Activated naive CD4-positive, alpha-beta T cell treated with Interleukin-2 at 50 U/mL for 16 hours (primary cell): Measurements from ENCODE around the gene IRAK3.
A peak's percentile ranks its signal among the peaks of the same experiment; 100 is the strongest.

ENCODE experiments used
- DNase-seq: peaks from one replicate; pipeline ENCODE4 v3.0.0-alpha.2; 2020

Gene IRAK3

DNA sequence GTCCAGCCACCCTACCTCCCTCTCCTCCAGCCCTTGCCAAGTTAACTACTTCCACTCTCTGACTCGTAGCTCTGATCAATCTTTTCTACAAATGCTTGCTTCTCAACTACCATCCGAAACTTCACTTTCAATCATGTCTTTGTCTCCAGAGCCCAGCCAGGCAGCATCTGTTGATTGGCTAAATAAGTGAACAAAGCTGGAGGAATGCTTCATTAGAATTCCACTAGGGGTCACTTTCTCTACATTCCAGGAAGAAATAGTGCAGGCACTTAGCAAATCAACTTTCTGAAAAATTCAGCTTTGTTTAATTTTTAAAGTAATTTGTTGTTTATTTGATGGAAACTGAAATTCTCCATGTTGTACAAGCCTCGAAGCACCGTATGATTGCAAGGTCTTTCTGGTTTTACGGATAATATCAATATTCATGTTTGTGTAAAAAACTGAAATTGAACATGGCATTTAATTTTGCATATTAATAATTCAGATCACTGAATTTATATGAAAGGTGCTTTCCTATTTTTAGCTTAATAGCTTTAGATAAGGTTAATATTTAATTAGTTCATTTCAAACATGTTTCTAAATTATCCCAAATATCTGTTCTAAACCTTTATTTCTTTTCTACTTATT is 80.9 kb downstream of the IRAK3 start:
- DNase-seq: no peak

DNA sequence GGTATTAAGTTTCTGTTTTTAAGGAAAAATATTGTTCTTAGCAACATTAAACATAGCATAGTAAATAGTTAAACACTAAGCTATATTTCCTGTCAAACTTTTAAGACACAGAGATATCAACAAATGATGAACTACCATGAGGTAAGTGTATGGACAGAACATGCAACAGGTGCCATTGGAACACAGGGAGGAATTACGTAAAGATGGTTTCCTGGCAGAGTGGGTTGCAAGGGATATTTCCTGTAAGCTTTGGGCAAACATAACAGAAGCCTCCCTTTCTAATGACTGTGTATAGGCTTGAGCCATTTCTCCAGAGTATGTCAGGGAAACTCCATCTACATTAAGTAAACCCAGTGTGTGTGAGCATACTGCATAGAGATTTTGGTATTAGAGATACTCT is 81.6 kb downstream of the IRAK3 start:
- no peak for DNase-seq

- no peak for DNase-seq
Measured at GRCh38 chr12:66272650-66273049, 83.6 kb downstream of the IRAK3 start.

DNA sequence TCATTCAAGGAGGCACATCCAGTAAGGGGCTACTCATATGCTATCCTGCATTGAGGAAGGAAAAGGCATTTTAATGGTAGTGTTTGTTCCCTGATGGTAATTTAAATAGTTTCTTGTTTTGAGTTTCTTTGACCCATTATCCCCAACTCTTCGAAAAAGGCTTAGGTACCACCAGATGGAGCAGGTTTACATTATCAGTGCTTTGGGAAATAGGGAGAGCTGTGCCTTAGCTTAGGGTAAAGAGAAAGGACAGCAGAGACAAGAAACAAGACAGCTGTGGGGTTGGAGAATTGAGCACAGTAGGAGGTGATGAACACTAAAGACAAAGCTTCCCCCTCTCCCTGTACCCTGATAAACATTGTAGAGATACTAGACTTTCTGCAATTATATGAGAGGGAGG is 84.1 kb downstream of the IRAK3 start:
- DNase-seq: no peak

- no peak for DNase-seq
Measured at GRCh38 chr12:66275040-66275439, 86.0 kb downstream of the IRAK3 start.

DNA sequence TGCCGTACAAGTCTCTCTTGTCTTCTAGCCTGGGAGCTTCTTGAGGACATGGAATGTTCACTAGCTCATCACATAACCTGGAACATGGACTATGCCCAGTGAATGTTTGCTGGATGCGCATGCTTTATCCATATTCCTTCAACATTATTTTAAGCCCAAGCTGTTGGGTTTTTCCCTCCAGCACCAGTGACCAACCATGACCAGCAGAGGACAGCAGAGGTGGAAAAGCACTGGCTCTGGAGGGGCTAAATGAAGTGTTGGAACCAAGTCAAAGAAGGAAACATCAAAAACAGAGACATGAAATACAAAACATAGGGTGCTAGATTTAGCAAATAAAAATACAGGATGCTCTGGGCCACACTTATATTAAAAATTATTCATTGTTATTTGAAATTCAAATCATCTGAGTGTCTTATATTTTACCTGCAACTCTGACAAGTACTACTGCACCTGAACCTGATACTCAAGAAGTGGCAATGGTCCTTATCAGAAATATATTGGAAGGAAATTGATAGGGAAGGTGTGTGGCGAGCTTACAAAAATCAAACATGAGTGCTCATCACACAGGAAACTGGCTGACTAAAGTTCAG is 90.2 kb downstream of the IRAK3 start:
- peak; percentile 39 for DNase-seq

GRCh38 chr12:66280561-66280960 is 91.5 kb downstream of the IRAK3 start:
- DNase-seq: no peak

GRCh38 chr12:66282244-66282643 is 93.2 kb downstream of the IRAK3 start:
- DNase-seq: no peak

DNA sequence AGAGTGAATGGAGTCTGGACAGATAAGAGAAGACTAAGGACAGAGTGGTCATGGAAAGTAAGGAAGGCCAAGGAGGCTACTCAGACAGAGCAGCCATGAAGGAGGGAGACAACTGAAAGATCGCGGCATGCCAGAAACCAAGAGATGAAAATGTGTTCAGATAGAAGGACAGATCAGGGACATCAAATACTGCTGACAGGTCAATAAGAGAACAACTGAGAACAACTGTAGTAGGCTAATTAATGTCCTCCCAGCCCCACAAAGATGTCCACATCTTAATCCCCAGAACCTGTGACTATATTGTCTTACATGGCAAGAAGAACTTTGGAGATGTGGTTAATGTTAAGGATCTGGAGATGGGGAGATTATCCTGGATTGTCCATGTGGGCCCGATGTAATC is 98.3 kb downstream of the IRAK3 start:
- DNase-seq: no peak

DNA sequence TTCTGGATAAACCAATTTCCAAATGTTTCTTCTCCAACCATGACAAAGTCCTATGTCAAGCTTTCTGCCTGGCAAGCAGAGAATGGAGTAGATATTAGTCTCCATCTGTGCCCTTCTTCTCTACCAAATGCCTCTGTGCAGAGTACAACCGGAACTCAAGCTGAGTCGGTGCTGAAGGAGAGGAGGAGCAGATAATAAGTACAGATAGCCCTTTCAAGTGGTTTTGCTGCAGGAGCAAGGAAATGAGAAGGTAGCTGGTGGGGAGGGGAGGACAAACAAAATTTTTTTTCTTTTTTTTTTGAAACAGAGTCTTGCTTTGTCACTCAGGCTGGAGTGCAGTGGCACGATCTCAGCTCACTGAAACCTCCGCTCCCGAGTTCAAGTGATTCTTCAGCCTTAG is 99.1 kb downstream of the IRAK3 start:
- peak; percentile 50 for DNase-seq

GRCh38 chr12:66289485-66289884 is 100.5 kb downstream of the IRAK3 start:
- DNase-seq: no peak

DNA sequence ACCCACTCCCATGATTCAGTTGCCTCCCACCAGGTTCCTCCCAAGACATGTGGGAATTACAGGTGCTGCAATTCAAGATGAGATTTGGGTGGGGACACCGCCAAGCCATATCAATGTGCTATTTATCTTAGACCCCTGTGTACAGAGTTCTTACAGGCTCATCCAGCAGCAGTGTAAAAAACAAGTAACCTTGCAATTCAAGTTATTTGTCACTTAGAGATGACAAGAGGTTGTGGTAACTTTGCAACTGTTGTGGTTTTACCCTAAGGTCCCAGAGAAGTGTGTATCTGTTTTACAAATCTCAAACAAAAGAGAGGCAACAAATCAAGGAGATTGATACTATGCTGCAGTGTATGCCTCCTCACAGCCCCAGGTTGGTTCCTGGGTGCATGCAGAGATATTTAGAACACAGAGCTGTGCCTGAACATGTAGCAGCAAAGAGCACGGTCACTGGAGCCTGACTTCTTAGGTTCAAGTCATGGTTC is 101.7 kb downstream of the IRAK3 start:
- DNase-seq: no peak

- DNase-seq: no peak
Measured at GRCh38 chr12:66296176-66296683, 107.2 kb downstream of the IRAK3 start.

GRCh38 chr12:66297080-66297479 is 108.1 kb downstream of the IRAK3 start:
- no peak for DNase-seq

DNA sequence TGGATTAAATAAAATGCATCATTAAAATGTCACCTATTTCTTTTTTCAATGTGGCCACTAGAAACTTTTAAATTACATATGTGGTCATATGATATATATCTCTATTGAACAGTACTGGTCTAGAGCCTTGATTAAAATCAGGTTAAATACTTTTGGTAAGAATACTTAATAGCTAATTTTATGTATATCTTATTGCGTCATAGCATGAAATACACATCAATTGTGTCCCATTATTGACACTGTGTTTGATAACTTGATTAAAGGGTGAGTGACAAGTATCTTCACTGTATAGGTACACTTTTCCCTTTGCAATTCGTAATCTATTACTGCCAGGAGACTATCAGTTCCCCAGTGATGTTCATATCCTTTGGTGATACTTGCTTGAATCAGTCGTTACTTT is 108.9 kb downstream of the IRAK3 start:
- no peak for DNase-seq

- DNase-seq: peak; percentile 96
Measured at GRCh38 chr12:66301944-66302826, 113.2 kb downstream of the IRAK3 start, which contains the start of gene HELB. Gene HELB (plus strand): TSS chr12:66302493. CDS start chr12:66302604, 111 bp downstream.

- no peak for DNase-seq
Measured at GRCh38 chr12:66302827-66303169, 113.8 kb downstream of the IRAK3 start.

- peak; percentile 29 for DNase-seq
Measured at GRCh38 chr12:66303316-66303804, 114.3 kb downstream of the IRAK3 start.
